HepG2 (cell line): Measurements from ENCODE around the gene CLPTM1L. TPM values are rescaled to one million over a fixed set of nuclear protein-coding genes. Genes with fewer than 3 reads are reported as not detected.

Experiments used
- ARHGAP35 ChIP-seq: sonication (generic); formaldehyde crosslinking; IDR thresholded peaks from 2 replicates; pipeline ENCODE4 v1.9.0; 2022; ENCODE audit warnings: mild to moderate bottlenecking, inconsistent platforms, moderate library complexity, missing genetic modification reagents, borderline replicate concordance
- ATM ChIP-seq: fragments of 450-650 bp; IDR thresholded peaks from 2 replicates; pipeline ENCODE4 v1.7.1; 2017; ENCODE audit warnings: mild to moderate bottlenecking, borderline replicate concordance
- RXRB ChIP-seq: IDR thresholded peaks from 2 replicates; pipeline ENCODE4 v1.6.1; 2016; ENCODE audit warnings: borderline replicate concordance, missing genetic modification reagents, missing compliant biosample characterization
- SOX6 ChIP-seq, 2 experiments: fragments of 450-650 bp in 1 of 2; sonication (generic) in 1 of 2; formaldehyde crosslinking in 1 of 2; IDR thresholded peaks; 2 replicates each; pipeline versions ENCODE4 v1.4.0 to v1.6.1; 2017 to 2020; ENCODE audit warnings: antibody characterized with exemption in 1 of 2, mild to moderate bottlenecking in 1 of 2, missing genetic modification reagents in 1 of 2
- SRSF9 ChIP-seq: fragments of 200-400 bp; formaldehyde crosslinking; IDR thresholded peaks from 2 replicates; pipeline ENCODE4 v1.6.1; 2018; ENCODE audit warnings: borderline replicate concordance, mild to moderate bottlenecking, low read depth, low read length; ENCODE audit not compliant: insufficient read depth, poor library complexity, severe bottlenecking
- TCF7L2 ChIP-seq: IDR thresholded peaks from 2 replicates; pipeline ENCODE4 v1.6.1; 2011; ENCODE audit warnings: mild to moderate bottlenecking, low read depth, low read length, moderate library complexity
- YEATS4 ChIP-seq: sonication (generic); formaldehyde crosslinking; IDR thresholded peaks from 2 replicates; pipeline ENCODE4 v1.4.0; 2020; ENCODE audit warnings: missing genetic modification reagents, borderline replicate concordance
- ZNF160 ChIP-seq: sonication (generic); formaldehyde crosslinking; IDR thresholded peaks from 2 replicates; pipeline ENCODE4 v1.8.0; 2022; ENCODE audit warnings: mild to moderate bottlenecking, inconsistent platforms, missing genetic modification reagents
- ZNF264 ChIP-seq: sonication (generic); formaldehyde crosslinking; IDR thresholded peaks from 2 replicates; pipeline ENCODE4 v1.4.0; 2020; ENCODE audit warnings: missing genetic modification reagents
- ZNF33A ChIP-seq: sonication (generic); formaldehyde crosslinking; IDR thresholded peaks from 2 replicates; pipeline ENCODE4 v1.5.1; 2020; ENCODE audit warnings: missing genetic modification reagents, mild to moderate bottlenecking, moderate library complexity, borderline replicate concordance
- polyA plus RNA-seq, 8 experiments: library from polyadenylated mRNA; depleted of rRNA in 3 of 8; stranded (reverse) in 7 of 8; unstranded in 1 of 8; fragments of >200 nt; fragmentation: Illumina TruSeq in 4 of 8; extraction: Trizol in 4 of 8; gene quantifications; 2 replicates each; pipeline versions ENCODE4 v1.2.1 to v1.2.3, GENCODE V29; 2011 to 2016; ENCODE audit warnings: low read depth in 4 of 8, missing spikeins in 1 of 8, mixed read lengths in 1 of 8; ENCODE audit not compliant: insufficient read depth in 1 of 8
- total RNA-seq, 5 experiments: library from RNA; depleted of rRNA; stranded (reverse); fragments of >200 nt; fragmentation: Illumina TruSeq; extraction: Trizol; gene quantifications; 2 replicates each; pipeline ENCODE4 v1.2.3, GENCODE V29; 2016; ENCODE audit warnings: low read depth in 1 of 5
- TF ChIP-seq, protein P1 (sequence below): sonication (generic); formaldehyde crosslinking; IDR thresholded peaks from 2 replicates; pipeline ENCODE4 v1.4.0; 2020; ENCODE audit warnings: missing genetic modification reagents

Gene CLPTM1L
- total and polyA plus RNA-seq, 2 of the 13 experiments (the other 11 are each of a cell fraction or from before 2014, with no cell fraction given): 80.3 to 124 TPM

DNA sequence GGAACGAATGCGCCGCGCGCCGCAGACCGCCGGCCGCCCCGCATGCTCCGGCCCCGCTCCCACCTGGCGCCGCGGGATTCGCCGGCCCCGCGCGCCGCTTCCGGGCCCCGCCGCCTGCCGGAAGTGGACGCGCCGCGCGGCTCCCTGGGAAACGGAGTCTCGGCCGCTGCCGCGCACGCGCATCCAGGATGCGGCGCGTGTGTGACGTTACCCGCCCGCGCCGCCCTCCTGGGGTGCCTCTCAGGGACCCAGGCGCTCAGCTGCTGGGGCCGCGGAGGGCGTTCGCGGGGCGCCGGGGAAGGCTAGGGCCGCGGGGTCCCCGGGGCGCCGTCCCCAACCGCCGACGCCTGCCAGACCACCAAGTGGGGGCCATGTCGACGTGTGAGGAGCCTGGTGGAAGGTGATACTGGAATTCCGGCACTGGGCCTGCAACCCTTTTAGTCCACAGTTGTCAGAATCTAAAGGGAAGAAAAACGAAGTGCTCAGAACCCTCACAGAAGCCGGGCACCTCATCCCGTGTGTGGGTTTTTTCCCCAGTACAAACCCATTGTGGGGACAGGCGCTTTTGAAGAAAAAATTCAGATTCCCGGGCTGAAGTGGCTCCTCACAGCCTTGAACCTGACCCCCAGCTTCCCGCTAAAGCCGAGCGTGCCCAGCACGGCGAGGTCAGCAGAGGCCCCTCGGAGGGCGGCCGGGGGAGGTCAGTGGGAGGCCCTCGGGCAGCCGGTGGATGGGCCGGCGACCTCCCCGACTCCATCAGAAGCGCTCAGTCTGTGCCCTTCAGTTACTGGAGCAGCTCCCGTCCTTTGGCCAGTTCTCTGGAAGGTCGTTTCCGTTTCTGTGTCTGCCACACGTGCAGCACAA is at the start of gene CLPTM1L (continued):
- TF ChIP-seq SOX6 (IDR thresholded peaks at IDR 0.05) (no peak), SOX6 (CRISPR knock-in tag; IDR thresholded peaks at IDR 0.05) (no peak), ARHGAP35 (0 out of 2 replicates have a peak, but pooled peaks have one; percentile 81), ZNF33A (CRISPR knock-in tag) (no peak), TCF7L2 (no peak), ATM (no peak), SRSF9 (no peak), RXRB (no peak), YEATS4 (CRISPR knock-in tag) (peak; percentile 66; the same call in 1 of the 2 replicates), ZNF264 (CRISPR knock-in tag) (no peak), ZNF160 (no peak)
- TF ChIP-seq, protein P1, sequence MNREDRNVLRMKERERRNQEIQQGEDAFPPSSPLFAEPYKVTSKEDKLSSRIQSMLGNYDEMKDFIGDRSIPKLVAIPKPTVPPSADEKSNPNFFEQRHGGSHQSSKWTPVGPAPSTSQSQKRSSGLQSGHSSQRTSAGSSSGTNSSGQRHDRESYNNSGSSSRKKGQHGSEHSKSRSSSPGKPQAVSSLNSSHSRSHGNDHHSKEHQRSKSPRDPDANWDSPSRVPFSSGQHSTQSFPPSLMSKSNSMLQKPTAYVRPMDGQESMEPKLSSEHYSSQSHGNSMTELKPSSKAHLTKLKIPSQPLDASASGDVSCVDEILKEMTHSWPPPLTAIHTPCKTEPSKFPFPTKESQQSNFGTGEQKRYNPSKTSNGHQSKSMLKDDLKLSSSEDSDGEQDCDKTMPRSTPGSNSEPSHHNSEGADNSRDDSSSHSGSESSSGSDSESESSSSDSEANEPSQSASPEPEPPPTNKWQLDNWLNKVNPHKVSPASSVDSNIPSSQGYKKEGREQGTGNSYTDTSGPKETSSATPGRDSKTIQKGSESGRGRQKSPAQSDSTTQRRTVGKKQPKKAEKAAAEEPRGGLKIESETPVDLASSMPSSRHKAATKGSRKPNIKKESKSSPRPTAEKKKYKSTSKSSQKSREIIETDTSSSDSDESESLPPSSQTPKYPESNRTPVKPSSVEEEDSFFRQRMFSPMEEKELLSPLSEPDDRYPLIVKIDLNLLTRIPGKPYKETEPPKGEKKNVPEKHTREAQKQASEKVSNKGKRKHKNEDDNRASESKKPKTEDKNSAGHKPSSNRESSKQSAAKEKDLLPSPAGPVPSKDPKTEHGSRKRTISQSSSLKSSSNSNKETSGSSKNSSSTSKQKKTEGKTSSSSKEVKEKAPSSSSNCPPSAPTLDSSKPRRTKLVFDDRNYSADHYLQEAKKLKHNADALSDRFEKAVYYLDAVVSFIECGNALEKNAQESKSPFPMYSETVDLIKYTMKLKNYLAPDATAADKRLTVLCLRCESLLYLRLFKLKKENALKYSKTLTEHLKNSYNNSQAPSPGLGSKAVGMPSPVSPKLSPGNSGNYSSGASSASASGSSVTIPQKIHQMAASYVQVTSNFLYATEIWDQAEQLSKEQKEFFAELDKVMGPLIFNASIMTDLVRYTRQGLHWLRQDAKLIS (CRISPR knock-in tag): no peak
